ENCODE data around the gene BIN1.

Gene BIN1

DNA sequence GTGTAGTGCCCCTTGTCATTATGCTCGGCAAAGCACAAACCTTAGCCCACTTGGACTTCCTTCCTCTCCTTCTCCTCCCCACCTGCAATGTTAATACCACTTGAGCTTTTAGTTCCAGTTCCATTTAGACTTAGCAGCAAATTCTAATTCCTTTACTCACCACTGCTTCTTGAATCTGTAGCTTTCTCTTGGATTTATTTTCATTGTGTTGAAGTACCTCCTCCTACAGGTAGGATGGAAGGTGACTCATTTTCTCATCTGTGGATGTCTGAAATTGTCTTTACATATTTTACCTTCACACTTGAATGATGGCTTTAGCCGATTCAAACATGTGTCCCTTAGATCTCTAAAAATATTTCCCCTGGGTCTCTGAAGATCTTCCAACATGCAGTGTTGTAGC is 32.8 kb upstream of the BIN1 start:
- TF ChIP-seq, protein P1, sequence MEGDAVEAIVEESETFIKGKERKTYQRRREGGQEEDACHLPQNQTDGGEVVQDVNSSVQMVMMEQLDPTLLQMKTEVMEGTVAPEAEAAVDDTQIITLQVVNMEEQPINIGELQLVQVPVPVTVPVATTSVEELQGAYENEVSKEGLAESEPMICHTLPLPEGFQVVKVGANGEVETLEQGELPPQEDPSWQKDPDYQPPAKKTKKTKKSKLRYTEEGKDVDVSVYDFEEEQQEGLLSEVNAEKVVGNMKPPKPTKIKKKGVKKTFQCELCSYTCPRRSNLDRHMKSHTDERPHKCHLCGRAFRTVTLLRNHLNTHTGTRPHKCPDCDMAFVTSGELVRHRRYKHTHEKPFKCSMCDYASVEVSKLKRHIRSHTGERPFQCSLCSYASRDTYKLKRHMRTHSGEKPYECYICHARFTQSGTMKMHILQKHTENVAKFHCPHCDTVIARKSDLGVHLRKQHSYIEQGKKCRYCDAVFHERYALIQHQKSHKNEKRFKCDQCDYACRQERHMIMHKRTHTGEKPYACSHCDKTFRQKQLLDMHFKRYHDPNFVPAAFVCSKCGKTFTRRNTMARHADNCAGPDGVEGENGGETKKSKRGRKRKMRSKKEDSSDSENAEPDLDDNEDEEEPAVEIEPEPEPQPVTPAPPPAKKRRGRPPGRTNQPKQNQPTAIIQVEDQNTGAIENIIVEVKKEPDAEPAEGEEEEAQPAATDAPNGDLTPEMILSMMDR (IDR thresholded peaks at IDR 0.05) = no peak
- Histone ChIP-seq H3K27ac (no peak overlapping the region), H3K4me3 (no peak overlapping the region)
- no peak for DNase-seq (ENCODE audit: low spot score)

DNA sequence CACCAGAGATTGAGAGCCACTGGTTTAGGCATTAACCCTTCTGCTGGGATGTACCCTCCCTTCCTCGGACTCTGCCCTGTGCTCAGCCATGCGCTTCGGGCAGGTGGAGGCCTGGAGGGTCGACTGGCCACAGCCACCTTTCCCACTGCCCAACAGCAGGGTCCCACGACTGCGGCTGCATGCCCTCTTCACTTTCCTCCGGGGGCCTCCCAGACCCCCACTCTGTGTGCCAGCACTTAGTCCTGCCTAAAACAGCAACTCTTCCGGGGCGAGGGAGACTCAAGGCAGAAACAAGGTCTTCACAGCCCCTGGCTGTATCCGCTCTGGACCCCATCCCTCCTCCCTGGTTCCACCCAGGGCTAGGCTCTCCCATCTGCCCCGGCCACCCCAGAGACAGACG is 31.3 kb upstream of the BIN1 start:
- Histone ChIP-seq H3K4me3 (no peak overlapping the region), H3K27ac (no peak overlapping the region)
- TF ChIP-seq, protein P1 (IDR thresholded peaks at IDR 0.05) = no peak
- no peak for DNase-seq (ENCODE audit: low spot score)

GRCh38 chr2:127137741-127138140 is 30.8 kb upstream of the BIN1 start:
- DNase-seq (ENCODE audit: low spot score) = no peak
- Histone ChIP-seq H3K27ac (no peak overlapping the region), H3K4me3 (no peak overlapping the region)
- TF ChIP-seq, protein P1 (IDR thresholded peaks at IDR 0.05) = no peak

- DNase-seq (ENCODE audit: low spot score) = no peak
- Histone ChIP-seq H3K27ac (no peak overlapping the region), H3K4me3 (no peak overlapping the region)
- TF ChIP-seq, protein P1 (IDR thresholded peaks at IDR 0.05) = no peak
These were observed 30.3 kb upstream of the BIN1 start for GRCh38 chr2:127137225-127137624.

- DNase-seq (ENCODE audit: low spot score) = no peak
- TF ChIP-seq, protein P1 (IDR thresholded peaks at IDR 0.05) = no peak
- no peak overlapping the region for H3K27ac ChIP-seq
- no peak overlapping the region for H3K4me3 ChIP-seq
These were observed 28.2 kb upstream of the BIN1 start for GRCh38 chr2:127134833-127135830.

- no peak for DNase-seq (ENCODE audit: low spot score)
- no peak overlapping the region for H3K4me3 ChIP-seq
- TF ChIP-seq, protein P1 (IDR thresholded peaks at IDR 0.05) = no peak
- no peak overlapping the region for H3K27ac ChIP-seq
These were observed 27.3 kb upstream of the BIN1 start for GRCh38 chr2:127134235-127134634.

DNA sequence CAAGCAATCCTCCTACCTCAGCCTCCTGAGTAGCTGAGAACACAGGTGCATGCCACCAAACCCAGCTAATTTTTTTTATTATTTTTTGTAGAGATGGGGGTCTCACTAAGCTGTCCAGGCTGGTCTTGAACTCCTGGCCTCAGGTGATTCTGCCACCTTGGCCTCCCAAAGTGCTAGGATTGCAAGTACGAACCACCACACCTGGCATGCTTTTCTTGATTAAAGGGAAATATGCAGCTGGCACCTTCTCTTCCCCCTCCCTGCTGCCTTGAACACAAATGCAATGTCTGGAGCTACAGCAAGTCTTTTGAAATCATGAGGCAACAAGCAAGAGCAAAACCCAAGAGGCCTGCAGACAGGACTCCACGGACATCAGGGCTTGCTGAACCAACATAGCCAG is 26.8 kb upstream of the BIN1 start:
- Histone ChIP-seq H3K27ac (no peak overlapping the region), H3K4me3 (no peak overlapping the region)
- no peak for DNase-seq (ENCODE audit: low spot score)
- TF ChIP-seq, protein P1 (IDR thresholded peaks at IDR 0.05) = no peak
